Large intestine (tissue), 12 donors: ENCODE results near the gene FBXO31. TPM values are rescaled to one million over a fixed set of nuclear protein-coding genes. Genes with fewer than 3 reads are reported as not detected.

Experiments
- DNase-seq, 2 donors: peaks; one replicate each; pipeline versions ENCODE4 v3.0.0 to v3.0.0-alpha.2; 2013
- H3K27ac ChIP-seq: one replicate; pipeline ENCODE4 v1.5.1; 2013; ENCODE audit warnings: low read length
- H3K27me3 ChIP-seq: 2 replicates; pipeline ENCODE4 v1.6.1; 2013; ENCODE audit warnings: low read length; ENCODE audit not compliant: control insufficient read depth, insufficient read depth
- H3K36me3 ChIP-seq: 2 replicates; pipeline ENCODE4 v1.6.1; 2013; ENCODE audit warnings: low read length; ENCODE audit not compliant: control insufficient read depth, insufficient read depth
- H3K4me1 ChIP-seq: one replicate; pipeline ENCODE4 v1.6.1; 2013; ENCODE audit warnings: low read length; ENCODE audit not compliant: control insufficient read depth, insufficient read depth
- H3K4me3 ChIP-seq: one replicate; pipeline ENCODE4 v1.5.1; 2013; ENCODE audit warnings: low read length
- H3K9me3 ChIP-seq: one replicate; pipeline ENCODE4 v1.6.1; 2013; ENCODE audit warnings: mild to moderate bottlenecking, low read depth, low read length, moderate library complexity; ENCODE audit not compliant: control insufficient read depth
- WGBS: methylation state at CpG from one replicate; pipeline ENCODE4 v1.1.5; 2013; ENCODE audit warnings: low lambda C conversion rate; ENCODE audit not compliant: insufficient coverage; 5-methylcytosine and 5-hydroxymethylcytosine counted together
- long read RNA-seq, 11 donors: transcript quantifications; one replicate each; lab custom pipeline, GENCODE V29; 2026
- polyA plus RNA-seq: library from polyadenylated mRNA; unstranded; fragments of 120-200 nt; gene quantifications from one replicate; pipeline ENCODE4 v1.2.1, GENCODE V29; 2013

Gene FBXO31
- polyA plus RNA-seq, result 18.3 TPM
- long read RNA-seq, donor 1, full-length matches to known transcripts, result 2 of 2 reads
- long read RNA-seq, donor 1, partial matches to known transcripts, result 0 of 2 reads
- long read RNA-seq, donor 1, other reads (novel, unspliced or antisense), result 0 of 2 reads
- long read RNA-seq, donor 2, full-length matches to known transcripts, result 1 of 1 reads
- long read RNA-seq, donor 2, partial matches to known transcripts, result 0 of 1 reads
- long read RNA-seq, donor 2, other reads (novel, unspliced or antisense), result 0 of 1 reads
- long read RNA-seq, donor 3, result 0 reads
- long read RNA-seq, donor 4, full-length matches to known transcripts, result 1 of 1 reads
- long read RNA-seq, donor 4, partial matches to known transcripts, result 0 of 1 reads
- long read RNA-seq, donor 4, other reads (novel, unspliced or antisense), result 0 of 1 reads
- long read RNA-seq, donor 5, full-length matches to known transcripts, result 1 of 1 reads
- long read RNA-seq, donor 5, partial matches to known transcripts, result 0 of 1 reads
- long read RNA-seq, donor 5, other reads (novel, unspliced or antisense), result 0 of 1 reads
- long read RNA-seq, donor 6, result 0 reads
- long read RNA-seq, donor 7, result 0 reads
- long read RNA-seq, donor 8, full-length matches to known transcripts, result 3 of 3 reads
- long read RNA-seq, donor 8, partial matches to known transcripts, result 0 of 3 reads
- long read RNA-seq, donor 8, other reads (novel, unspliced or antisense), result 0 of 3 reads
- long read RNA-seq, donor 9, full-length matches to known transcripts, result 2 of 2 reads
- long read RNA-seq, donor 9, partial matches to known transcripts, result 0 of 2 reads
- long read RNA-seq, donor 9, other reads (novel, unspliced or antisense), result 0 of 2 reads
- long read RNA-seq, donor 10, full-length matches to known transcripts, result 1 of 1 reads
- long read RNA-seq, donor 10, partial matches to known transcripts, result 0 of 1 reads
- long read RNA-seq, donor 10, other reads (novel, unspliced or antisense), result 0 of 1 reads
- long read RNA-seq, donor 11, full-length matches to known transcripts, result 1 of 1 reads
- long read RNA-seq, donor 11, partial matches to known transcripts, result 0 of 1 reads
- long read RNA-seq, donor 11, other reads (novel, unspliced or antisense), result 0 of 1 reads

GRCh38 chr16:87383505-87384161, at the start of gene FBXO31:
Gene FBXO31, minus strand, starts transcription at chr16:87383776. Its CDS starts 32 bp downstream, at chr16:87383744.
- Histone ChIP-seq H3K27me3 (no peaks in the 10 kb centered on the region), H3K36me3 (no peaks in the 10 kb centered on the region), H3K4me1 (peaks cover 30% of the 10 kb centered on the region), H3K9me3 (no peaks in the 10 kb centered on the region), H3K4me3 (peak within 1 kb of the TSS; percentile 78), H3K27ac (peak within 1 kb of the TSS; percentile 91)
- WGBS, result no CpG with 5 or more reads among the region's 92 CpGs
- DNase-seq, result peak; percentile 78 to 84

GRCh38 chr16:87432330-87432915, 48.8 kb upstream of the FBXO31 start:
- peaks cover 2% of the 10 kb centered on the region for H3K9me3 ChIP-seq
- H3K4me3 ChIP-seq, result no peak overlapping the region
- DNase-seq, result no peak
- no peaks in the 10 kb centered on the region for H3K27me3 ChIP-seq
- H3K4me1 ChIP-seq, result no peaks in the 10 kb centered on the region
- no peak overlapping the region for H3K27ac ChIP-seq
- H3K36me3 ChIP-seq, result peaks cover 27% of the 10 kb centered on the region
- WGBS, result no CpG with 5 or more reads among the region's 15 CpGs

GRCh38 chr16:87431926-87432325, 48.4 kb upstream of the FBXO31 start:
- H3K27ac ChIP-seq, result no peak overlapping the region
- peaks cover 2% of the 10 kb centered on the region for H3K9me3 ChIP-seq
- WGBS, result no CpG with 5 or more reads among the region's 7 CpGs
- H3K36me3 ChIP-seq, result peaks cover 25% of the 10 kb centered on the region
- no peak for DNase-seq
- H3K4me1 ChIP-seq, result no peaks in the 10 kb centered on the region
- no peaks in the 10 kb centered on the region for H3K27me3 ChIP-seq
- no peak overlapping the region for H3K4me3 ChIP-seq

- Histone ChIP-seq H3K4me3 (no peak overlapping the region), H3K9me3 (no peaks in the 10 kb centered on the region), H3K27me3 (no peaks in the 10 kb centered on the region), H3K36me3 (peaks cover 60% of the 10 kb centered on the region), H3K4me1 (no peaks in the 10 kb centered on the region), H3K27ac (no peak overlapping the region)
- no peak for DNase-seq
- 82% methylated on average over 4 of the region's 18 CpGs for WGBS
Measured at GRCh38 chr16:87426423-87427215, 43.0 kb upstream of the FBXO31 start.

GRCh38 chr16:87425941-87426340, 42.4 kb upstream of the FBXO31 start:
- H3K4me3 ChIP-seq, result no peak overlapping the region
- no peak overlapping the region for H3K27ac ChIP-seq
- peaks cover 64% of the 10 kb centered on the region for H3K36me3 ChIP-seq
- H3K9me3 ChIP-seq, result no peaks in the 10 kb centered on the region
- H3K27me3 ChIP-seq, result no peaks in the 10 kb centered on the region
- DNase-seq, result no peak
- no CpG with 5 or more reads among the region's 12 CpGs for WGBS
- no peaks in the 10 kb centered on the region for H3K4me1 ChIP-seq

GRCh38 chr16:87424266-87424665, 40.7 kb upstream of the FBXO31 start:
- no peak overlapping the region for H3K27ac ChIP-seq
- H3K4me3 ChIP-seq, result no peak overlapping the region
- DNase-seq, result no peak
- WGBS, result no CpG with 5 or more reads among the region's 12 CpGs
- no peaks in the 10 kb centered on the region for H3K4me1 ChIP-seq
- H3K9me3 ChIP-seq, result no peaks in the 10 kb centered on the region
- H3K36me3 ChIP-seq, result peaks cover 73% of the 10 kb centered on the region
- no peaks in the 10 kb centered on the region for H3K27me3 ChIP-seq

- H3K9me3 ChIP-seq, result no peaks in the 10 kb centered on the region
- H3K36me3 ChIP-seq, result peaks cover 66% of the 10 kb centered on the region
- H3K4me1 ChIP-seq, result no peaks in the 10 kb centered on the region
- no peak overlapping the region for H3K4me3 ChIP-seq
- H3K27me3 ChIP-seq, result no peaks in the 10 kb centered on the region
- H3K27ac ChIP-seq, result no peak overlapping the region
- no peak for DNase-seq
- WGBS, result 100% methylated on average over 1 of the region's 15 CpGs
Measured at GRCh38 chr16:87423429-87423828, 39.9 kb upstream of the FBXO31 start.

GRCh38 chr16:87422106-87422505, 38.5 kb upstream of the FBXO31 start:
- H3K9me3 ChIP-seq, result no peaks in the 10 kb centered on the region
- DNase-seq, result no peak
- H3K27ac ChIP-seq, result no peak overlapping the region
- H3K4me1 ChIP-seq, result peaks cover 3% of the 10 kb centered on the region
- WGBS, result 96% methylated on average over 3 of the region's 11 CpGs
- peaks cover 78% of the 10 kb centered on the region for H3K36me3 ChIP-seq
- no peaks in the 10 kb centered on the region for H3K27me3 ChIP-seq
- no peak overlapping the region for H3K4me3 ChIP-seq
